Stimulated activated CD4-positive, alpha-beta T cell treated with anti-CD3 and anti-CD28 coated beads, TNF-alpha, amount 100 ng/mL, for 24 hours (primary cell): ENCODE measurements around the gene TECTA.

Experiments
- DNase-seq, 3 experiments: peaks; one replicate each; pipeline ENCODE4 v3.0.0-alpha.2; 2020; ENCODE audit warnings: low read depth in 3 of 3

The TECTA gene

GRCh38 chr11:121127809-121128208 is 26.8 kb downstream of the TECTA start:
- no peak for DNase-seq

GRCh38 chr11:121129362-121130340 is 28.6 kb downstream of the TECTA start:
- DNase-seq = no peak

DNA sequence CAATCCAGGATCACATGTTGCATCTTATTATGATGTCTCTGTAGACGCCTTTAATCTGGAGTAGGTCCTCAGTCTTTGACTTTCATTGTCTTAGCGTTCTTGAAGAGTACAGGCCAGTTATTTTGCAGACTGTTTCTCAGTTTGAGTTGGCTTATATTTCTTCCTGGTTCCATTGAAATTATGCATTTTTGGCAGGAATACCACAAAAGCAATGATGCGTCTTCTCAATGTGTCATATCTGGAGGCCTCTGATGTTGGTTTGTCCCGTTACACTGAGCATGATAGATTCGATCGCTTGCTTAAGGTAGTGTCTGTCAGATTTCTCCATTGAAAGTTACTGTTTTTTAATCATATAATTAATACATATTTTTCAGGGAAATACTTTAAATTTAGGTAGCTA is 30.6 kb downstream of the TECTA start:
- DNase-seq = no peak

- DNase-seq = no peak
These were observed 31.4 kb downstream of the TECTA start for GRCh38 chr11:121132211-121132976.

GRCh38 chr11:121134741-121135312 is 33.8 kb downstream of the TECTA start:
- DNase-seq = no peak

DNA sequence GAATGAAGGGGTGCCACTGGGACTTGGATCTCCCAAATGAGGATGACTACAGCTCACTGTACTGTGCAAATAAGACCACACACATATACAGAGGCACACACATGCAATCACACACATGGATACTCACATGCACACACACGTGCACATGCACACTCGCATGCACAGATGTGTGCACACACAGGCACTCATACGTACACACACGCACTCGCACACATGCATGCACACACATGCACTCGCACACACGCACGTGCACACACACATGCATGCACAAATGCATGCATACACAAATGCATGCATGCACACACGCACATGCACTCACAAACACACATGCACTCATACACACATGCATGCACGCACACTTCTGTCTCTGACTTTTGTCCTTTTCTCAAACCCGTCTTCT is 36.0 kb downstream of the TECTA start:
- no peak for DNase-seq

DNA sequence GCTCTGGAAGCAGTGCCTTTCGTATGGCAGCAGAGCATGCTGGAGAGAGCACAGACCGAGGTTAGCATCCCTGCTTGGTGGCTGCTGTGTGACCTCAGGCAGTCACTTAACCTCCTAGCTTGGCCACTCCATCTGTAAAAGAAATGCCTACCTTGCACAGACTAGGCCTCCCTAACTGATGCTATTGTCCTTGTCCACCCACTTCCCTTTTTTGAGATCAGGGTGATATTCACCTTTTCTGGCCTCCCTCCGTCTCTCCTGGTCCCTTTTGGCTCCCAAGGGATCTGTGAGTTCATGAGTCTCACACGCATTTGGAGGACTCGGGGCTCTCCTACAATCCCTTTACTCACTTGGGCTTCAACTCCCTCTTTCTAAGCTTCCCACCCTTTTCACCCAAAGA is 37.2 kb downstream of the TECTA start:
- DNase-seq = no peak

DNA sequence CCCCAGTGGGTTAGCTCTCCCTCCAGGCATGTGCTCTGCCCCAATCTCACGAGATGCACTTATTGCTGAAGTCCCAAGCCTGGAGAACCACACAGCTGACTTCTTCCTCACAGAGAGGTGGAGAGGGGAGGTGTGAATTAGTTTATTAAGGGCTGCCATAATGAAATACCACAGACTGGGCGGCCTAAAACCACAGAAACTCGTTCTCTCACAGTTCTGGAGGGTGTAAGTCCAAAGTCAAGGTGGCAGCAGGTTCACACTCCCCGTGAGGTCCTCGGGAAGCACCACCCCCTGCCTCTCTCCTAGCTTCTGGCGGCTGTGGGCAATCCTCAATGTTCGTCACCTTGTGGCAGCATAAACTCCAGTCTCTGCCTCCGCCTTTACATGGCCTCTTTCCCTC is 39.3 kb downstream of the TECTA start:
- no peak for DNase-seq

GRCh38 chr11:121141066-121141465 is 40.0 kb downstream of the TECTA start:
- DNase-seq = no peak

DNA sequence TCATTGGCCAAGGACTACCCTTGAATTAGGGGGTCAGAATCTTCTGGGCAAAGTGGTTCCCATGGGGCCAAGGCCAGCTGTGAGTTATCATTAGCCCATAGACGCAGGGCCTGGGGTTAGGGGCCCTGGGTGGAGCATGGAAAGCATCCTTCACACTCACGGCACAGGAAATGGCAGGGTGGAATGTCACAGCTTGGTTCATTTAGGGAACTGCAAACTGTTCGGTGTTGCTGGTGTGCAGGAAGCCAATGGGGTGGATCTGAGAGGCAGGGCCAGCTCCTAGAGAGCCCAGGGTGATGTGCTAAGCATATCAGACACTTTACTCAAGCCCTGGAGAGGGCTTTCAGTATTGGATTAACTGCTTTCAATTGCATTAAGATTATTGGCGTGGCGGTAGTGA is 42.9 kb downstream of the TECTA start:
- DNase-seq = no peak

DNA sequence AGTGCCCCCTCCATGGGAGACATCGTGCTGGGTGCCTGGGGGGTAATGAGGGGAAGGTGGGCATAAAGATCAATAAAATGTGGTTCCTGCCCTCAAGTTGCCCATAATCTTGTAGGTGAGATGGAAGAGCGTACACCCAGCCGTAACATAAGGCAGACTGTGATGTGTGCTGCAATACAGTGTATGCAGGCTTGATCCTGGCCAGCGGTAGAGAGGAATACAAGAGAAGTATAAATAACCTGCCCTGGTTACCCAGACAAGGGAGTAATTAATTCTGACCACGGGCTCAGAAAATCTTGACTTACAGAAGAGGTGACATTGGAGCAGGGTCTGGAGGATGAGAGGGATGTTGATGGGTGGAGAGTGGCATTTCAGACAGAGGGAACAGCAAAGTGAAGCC is 43.7 kb downstream of the TECTA start:
- DNase-seq = no peak

GRCh38 chr11:121145826-121146225 is 44.8 kb downstream of the TECTA start:
- no peak for DNase-seq

DNA sequence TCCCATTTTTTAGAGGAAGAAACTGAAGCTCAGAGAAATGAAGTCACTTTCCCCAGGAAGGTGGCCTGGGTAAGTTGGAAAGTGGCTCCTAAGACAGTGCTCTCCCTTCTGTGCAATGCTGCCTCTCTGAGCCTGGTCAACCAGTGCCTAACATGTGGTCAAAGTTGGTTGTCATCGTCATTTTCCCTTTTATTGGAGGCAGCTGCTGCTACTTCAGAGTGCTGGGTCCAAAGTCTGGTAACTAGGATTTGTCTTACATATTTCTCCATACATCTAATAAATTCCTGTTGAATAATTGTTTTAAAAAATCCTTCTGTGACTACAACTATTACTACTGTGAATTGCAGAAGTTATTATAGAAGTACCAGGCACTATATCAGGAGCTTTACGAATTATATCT is 48.1 kb downstream of the TECTA start:
- no peak for DNase-seq

DNA sequence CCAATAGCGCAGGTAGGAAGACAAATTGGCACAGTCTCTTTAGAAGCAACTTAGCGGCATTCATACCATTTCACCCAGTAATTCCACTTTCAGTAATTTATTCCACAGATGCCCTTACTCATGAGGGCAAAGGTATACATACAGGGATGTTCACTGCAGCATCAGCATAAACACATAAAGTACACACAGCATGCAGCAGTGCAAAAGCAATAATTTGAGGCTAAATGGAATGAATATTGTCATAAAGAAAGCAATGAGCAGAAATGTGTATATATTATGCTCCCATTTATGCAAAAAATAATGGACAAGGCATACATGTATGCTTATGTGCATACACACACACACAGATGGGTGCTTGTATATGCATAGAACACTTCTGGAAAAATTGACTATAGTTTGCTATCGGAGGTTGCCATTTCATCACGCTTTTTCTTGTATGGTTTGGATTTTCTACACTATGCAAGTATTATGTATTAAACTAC is 50.2 kb downstream of the TECTA start:
- no peak for DNase-seq

DNA sequence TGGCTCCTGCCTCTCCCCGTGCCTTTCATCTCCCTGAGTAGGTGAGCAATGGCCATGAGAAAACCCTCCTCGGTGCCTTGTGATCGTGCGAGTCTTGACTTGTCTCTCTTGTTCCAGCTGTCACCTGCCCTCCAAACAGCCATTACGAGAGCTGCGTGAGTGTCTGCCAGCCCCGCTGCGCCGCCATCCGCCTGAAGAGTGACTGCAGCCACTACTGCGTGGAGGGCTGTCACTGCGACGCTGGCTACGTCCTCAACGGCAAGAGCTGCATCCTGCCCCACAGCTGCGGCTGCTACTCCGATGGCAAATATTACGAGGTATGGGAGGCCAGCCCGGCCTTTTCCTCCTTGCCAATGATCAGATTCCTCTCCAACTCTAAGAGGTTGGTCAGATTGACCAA is 51.7 kb downstream of the TECTA start:
- DNase-seq = no peak

GRCh38 chr11:121153472-121153871 is 52.4 kb downstream of the TECTA start:
- no peak for DNase-seq

DNA sequence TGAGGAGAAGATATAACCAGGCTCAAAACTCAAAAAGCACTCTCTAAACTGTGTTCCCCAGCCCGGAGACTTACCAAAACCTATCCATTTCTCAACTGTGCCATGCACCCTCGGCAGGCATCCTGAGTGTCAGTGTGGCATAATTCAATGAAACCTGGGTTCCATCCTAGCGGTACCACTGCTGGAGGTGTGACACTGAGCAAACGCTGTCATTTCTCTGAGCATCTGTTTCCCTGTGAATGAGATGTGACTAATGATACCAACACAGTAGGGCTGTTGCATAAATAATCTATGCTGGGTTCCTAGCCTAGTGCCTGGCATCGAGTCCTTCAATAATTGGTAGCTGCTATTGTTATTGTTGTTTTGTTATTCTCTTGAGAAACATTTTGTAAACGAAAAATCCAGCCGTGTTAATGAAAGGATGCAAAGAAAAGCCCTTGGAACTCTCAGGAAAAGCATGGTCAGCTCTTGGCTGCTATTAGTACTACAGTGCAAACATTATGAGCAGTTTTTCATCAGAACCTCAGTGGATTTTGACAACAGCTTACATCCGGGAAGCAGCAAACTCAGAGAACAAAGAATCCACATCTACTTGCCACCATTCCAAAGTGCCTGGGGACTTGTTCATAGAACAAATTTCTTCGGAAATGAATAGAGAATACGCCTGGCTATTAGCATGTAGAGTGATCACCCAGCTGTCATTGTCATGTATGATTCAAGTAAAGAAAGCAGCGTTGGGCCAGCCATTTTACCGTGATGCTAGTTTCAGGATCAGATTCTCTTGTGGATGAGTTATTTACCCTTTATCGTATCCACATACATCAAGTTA is 53.7 kb downstream of the TECTA start:
- DNase-seq = no peak

GRCh38 chr11:121157756-121158155 is 56.7 kb downstream of the TECTA start:
- no peak for DNase-seq

DNA sequence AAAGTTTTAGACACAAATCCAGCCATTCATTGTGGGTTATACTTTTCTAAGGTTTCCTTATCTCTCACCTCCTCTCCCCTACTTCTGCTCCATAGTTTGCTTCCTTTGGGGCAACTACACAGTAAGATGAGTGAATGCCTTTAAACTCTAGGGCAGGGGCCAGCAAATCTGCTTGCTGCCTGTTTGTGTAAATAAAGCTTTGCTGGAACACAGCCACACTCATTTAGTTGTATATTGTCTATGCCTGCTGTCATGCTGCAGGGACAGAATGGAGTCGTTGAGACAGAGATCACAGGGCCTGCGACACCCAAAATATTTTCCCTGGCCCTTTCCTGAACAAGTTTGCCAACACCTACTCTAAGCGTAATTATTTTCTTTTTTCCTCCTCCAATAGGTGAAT is 58.7 kb downstream of the TECTA start:
- DNase-seq = no peak

- no peak for DNase-seq
These were observed 60.4 kb downstream of the TECTA start for GRCh38 chr11:121161349-121161917.

- no peak for DNase-seq
These were observed 62.7 kb downstream of the TECTA start for GRCh38 chr11:121163658-121164308.
